Sigmoid colon (tissue), 7 donors: ENCODE measurements around the gene EFCAB9. TPM values are rescaled to one million over a fixed set of nuclear protein-coding genes. Genes with fewer than 3 reads are reported as not detected.

Experiments used
- DNase-seq: peaks from one replicate; pipeline ENCODE4 v3.0.0-alpha.2; 2019
- H3K27ac ChIP-seq, 4 donors: fragments of 200-600 bp; sonication (generic); one replicate each; pipeline ENCODE4 v1.5.1; 2016 to 2019; ENCODE audit warnings: mild to moderate bottlenecking in 1 of 4
- H3K27me3 ChIP-seq, 3 donors: fragments of 200-600 bp; sonication (generic); one replicate each; pipeline ENCODE4 v1.5.1; 2019; ENCODE audit warnings: mild to moderate bottlenecking in 1 of 3
- H3K36me3 ChIP-seq, 4 donors: fragments of 200-600 bp; sonication (generic); one replicate each; pipeline ENCODE4 v1.5.1; 2016 to 2019
- H3K4me1 ChIP-seq, 4 donors: fragments of 200-600 bp; sonication (generic); one replicate each; pipeline ENCODE4 v1.5.1; 2017 to 2019
- H3K4me3 ChIP-seq, 4 donors: fragments of 200-600 bp; sonication (generic); one replicate each; pipeline ENCODE4 v1.5.1; 2017 to 2019; ENCODE audit warnings: mild to moderate bottlenecking in 2 of 4, moderate library complexity in 1 of 4
- H3K9me3 ChIP-seq, 4 donors: fragments of 200-600 bp in 3 of 4; sonication (generic) in 3 of 4; one replicate each; pipeline versions ENCODE4 v1.5.1 to v1.6.1; 2013 to 2019
- EP300 ChIP-seq, 4 donors: sonication (generic); formaldehyde crosslinking; IDR thresholded peaks; one replicate each; pipeline ENCODE4 v1.6.1; 2017; ENCODE audit warnings: antibody characterized with exemption in 4 of 4
- POLR2A ChIP-seq, 2 donors: fragments of 450-650 bp; IDR thresholded peaks; one replicate each; pipeline ENCODE4 v1.6.1; 2016; ENCODE audit warnings: antibody characterized with exemption in 2 of 2, mild to moderate bottlenecking in 2 of 2, moderate library complexity in 2 of 2
- POLR2AphosphoS5 ChIP-seq, 4 donors: sonication (generic); formaldehyde crosslinking; IDR thresholded peaks; one replicate each; pipeline ENCODE4 v1.6.1; 2017; ENCODE audit warnings: antibody characterized with exemption in 4 of 4
- whole genome bisulfite sequencing, 2 donors: extraction: QIAGEN DNeasy Blood & Tissue Kit; methylation state at CpG; one replicate each; pipeline ENCODE4 v1.1.7; 2013; 5-methylcytosine and 5-hydroxymethylcytosine counted together
- intact Hi-C: fragments of 100-400 bp; cut with DNase I; formaldehyde crosslinking; loops from one replicate; pipeline ENCODE4 v1.15.1; 2023
- polyA plus RNA-seq, 3 donors: library from polyadenylated mRNA; stranded (reverse); fragments of 200-250 nt; gene quantifications; one replicate each; pipeline ENCODE4 v1.2.3, GENCODE V29; 2013
- total RNA-seq, 4 donors: library from RNA; depleted of rRNA; stranded (reverse); fragments of >200 nt; gene quantifications; one replicate each; pipeline ENCODE4 v1.1.0, GENCODE V29; 2016
- TF ChIP-seq, protein P1 (sequence below), 4 experiments: fragments of 450-650 bp in 3 of 4; fragments of 200-600 bp in 1 of 4; IDR thresholded peaks; one replicate each; pipeline ENCODE4 v1.5.1; 2016 to 2019; ENCODE audit warnings: antibody characterized with exemption in 4 of 4, mild to moderate bottlenecking in 3 of 4, moderate library complexity in 2 of 4
- donor health status: healthy with polysubstance abuse.
- donor health status: Bipolar disorder and iron deficiency.
- donor health status: healthy.

Gene EFCAB9
- total and polyA plus RNA-seq, 7 donors = not detected

- H3K27me3 ChIP-seq = no peaks in the 10 kb centered on the region
- H3K9me3 ChIP-seq = no peaks in the 10 kb centered on the region
- no peak overlapping the region for H3K27ac ChIP-seq
- TF ChIP-seq POLR2AphosphoS5 (IDR thresholded peaks at IDR 0.05) (no peak), POLR2A (IDR thresholded peaks at IDR 0.05) (no peak), EP300 (IDR thresholded peaks at IDR 0.05) (no peak)
- TF ChIP-seq, protein P1, sequence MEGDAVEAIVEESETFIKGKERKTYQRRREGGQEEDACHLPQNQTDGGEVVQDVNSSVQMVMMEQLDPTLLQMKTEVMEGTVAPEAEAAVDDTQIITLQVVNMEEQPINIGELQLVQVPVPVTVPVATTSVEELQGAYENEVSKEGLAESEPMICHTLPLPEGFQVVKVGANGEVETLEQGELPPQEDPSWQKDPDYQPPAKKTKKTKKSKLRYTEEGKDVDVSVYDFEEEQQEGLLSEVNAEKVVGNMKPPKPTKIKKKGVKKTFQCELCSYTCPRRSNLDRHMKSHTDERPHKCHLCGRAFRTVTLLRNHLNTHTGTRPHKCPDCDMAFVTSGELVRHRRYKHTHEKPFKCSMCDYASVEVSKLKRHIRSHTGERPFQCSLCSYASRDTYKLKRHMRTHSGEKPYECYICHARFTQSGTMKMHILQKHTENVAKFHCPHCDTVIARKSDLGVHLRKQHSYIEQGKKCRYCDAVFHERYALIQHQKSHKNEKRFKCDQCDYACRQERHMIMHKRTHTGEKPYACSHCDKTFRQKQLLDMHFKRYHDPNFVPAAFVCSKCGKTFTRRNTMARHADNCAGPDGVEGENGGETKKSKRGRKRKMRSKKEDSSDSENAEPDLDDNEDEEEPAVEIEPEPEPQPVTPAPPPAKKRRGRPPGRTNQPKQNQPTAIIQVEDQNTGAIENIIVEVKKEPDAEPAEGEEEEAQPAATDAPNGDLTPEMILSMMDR (IDR thresholded peaks at IDR 0.05) = no peak
- WGBS, 2 donors = 96 to 100% methylated on average over 2 of the region's 2 CpGs
- peaks cover 0 to 19% (median 12%) of the 10 kb centered on the region in 4 donors for H3K4me1 ChIP-seq
- intact Hi-C loops = no loop called here
- H3K36me3 ChIP-seq = no peaks in the 10 kb centered on the region
- DNase-seq = no peak
- H3K4me3 ChIP-seq = no peak overlapping the region
Measured at GRCh38 chr5:172169216-172169615, 24.8 kb upstream of the EFCAB9 start.

DNA sequence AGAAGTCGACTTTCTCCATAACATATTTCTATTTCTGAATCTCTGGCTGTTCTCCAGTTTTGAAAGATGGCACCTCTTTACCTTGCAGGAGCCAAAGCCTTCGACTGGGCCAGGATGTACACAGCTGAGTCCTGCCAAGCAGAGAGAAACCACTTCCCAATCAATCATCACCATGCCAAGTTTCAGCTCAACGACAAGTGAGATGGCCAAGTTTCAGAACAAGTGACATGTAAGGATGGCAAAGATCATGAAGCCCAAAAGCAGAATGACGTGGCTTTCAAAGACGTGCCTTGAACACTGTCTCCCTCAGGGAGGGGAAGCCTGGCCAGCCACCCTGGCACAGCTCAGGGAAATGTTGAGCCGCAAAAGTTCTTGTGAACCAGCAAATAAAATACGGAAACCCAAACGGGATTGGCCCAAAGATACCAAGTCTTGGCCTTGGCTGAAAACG is 23.7 kb upstream of the EFCAB9 start:
- TF ChIP-seq POLR2AphosphoS5 (IDR thresholded peaks at IDR 0.05) (no peak), EP300 (IDR thresholded peaks at IDR 0.05) (no peak), POLR2A (IDR thresholded peaks at IDR 0.05) (no peak)
- TF ChIP-seq, protein P1 (IDR thresholded peaks at IDR 0.05) = no peak
- Histone ChIP-seq H3K9me3 (no peaks in the 10 kb centered on the region), H3K4me3 (no peak overlapping the region), H3K27ac (no peak overlapping the region), H3K27me3 (no peaks in the 10 kb centered on the region), H3K36me3 (no peaks in the 10 kb centered on the region), H3K4me1 (peaks cover 0 to 19% (median 10%) of the 10 kb centered on the region in 4 donors)
- DNase-seq = no peak
- WGBS, 2 donors = 76 to 86% methylated on average over 9 of the region's 9 CpGs
- intact Hi-C loops = no loop called here

DNA sequence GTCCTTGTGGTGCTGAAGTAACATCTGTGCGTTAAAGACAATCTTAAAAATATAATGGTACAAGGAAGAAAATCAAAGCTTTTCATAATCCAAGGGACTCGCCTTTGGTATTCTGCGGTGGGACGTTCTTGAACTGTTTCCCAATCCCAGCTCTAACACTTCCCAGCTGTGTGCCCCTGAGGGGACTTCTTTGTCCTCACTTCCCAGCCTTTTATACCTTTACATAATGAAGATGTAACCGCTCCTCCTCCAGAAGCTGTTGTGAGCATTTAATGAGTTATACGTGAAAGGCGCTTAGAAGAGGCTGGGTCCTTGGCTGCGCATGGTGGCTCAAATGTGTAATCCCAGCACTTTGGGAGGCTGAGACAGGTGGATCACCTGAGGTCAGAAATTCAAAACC is 22.9 kb upstream of the EFCAB9 start:
- no peak for DNase-seq
- no peaks in the 10 kb centered on the region for H3K36me3 ChIP-seq
- 87 to 96% methylated on average over 8 of the region's 8 CpGs for WGBS, 2 donors
- no peak overlapping the region for H3K4me3 ChIP-seq
- intact Hi-C loops = no loop called here
- TF ChIP-seq POLR2A (IDR thresholded peaks at IDR 0.05) (no peak), EP300 (IDR thresholded peaks at IDR 0.05) (no peak), POLR2AphosphoS5 (IDR thresholded peaks at IDR 0.05) (no peak)
- TF ChIP-seq, protein P1 (IDR thresholded peaks at IDR 0.05) = no peak
- peaks cover 0 to 23% (median 10%) of the 10 kb centered on the region in 4 donors for H3K4me1 ChIP-seq
- no peaks in the 10 kb centered on the region for H3K9me3 ChIP-seq
- H3K27ac ChIP-seq = no peak overlapping the region
- H3K27me3 ChIP-seq = no peaks in the 10 kb centered on the region

DNA sequence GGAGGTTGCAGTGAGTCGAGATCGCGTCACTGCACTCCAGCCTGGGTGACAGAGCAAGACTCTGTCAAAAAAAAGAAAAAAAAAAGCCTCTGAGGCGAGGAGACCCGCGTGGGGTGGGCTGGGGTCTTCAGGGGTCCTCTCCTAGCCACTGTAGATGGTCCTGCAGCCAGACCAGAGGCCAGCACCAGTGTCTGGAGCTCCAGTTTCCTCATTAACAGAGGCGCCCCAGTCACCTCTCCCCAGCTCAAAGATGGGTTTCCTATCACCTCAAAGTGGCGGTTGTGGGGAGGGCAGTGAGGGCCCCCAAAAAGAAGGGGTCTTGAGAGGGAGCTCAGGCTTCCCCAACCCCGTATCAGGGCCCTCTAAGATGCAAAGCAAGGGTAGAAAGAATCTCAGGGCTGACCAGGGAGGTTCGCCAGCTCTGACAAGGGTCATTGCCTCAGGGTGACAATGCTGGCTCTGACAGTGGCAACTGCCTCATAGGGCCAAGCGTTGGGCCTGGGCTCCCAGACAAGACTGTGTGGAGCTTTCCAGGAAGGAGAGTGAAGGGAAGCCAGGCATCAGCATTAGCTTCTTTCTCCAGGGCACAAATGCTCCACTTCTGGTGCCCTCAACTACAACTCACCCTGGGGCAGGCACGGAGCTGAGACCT is 20.9 kb upstream of the EFCAB9 start:
- Histone ChIP-seq H3K9me3 (no peaks in the 10 kb centered on the region), H3K4me1 (peaks cover 0 to 15% (median 9%) of the 10 kb centered on the region in 4 donors), H3K4me3 (no peak overlapping the region), H3K27me3 (no peaks in the 10 kb centered on the region), H3K36me3 (no peaks in the 10 kb centered on the region), H3K27ac (no peak overlapping the region)
- TF ChIP-seq EP300 (IDR thresholded peaks at IDR 0.05) = no peak
- TF ChIP-seq POLR2A (IDR thresholded peaks at IDR 0.05) = no peak
- TF ChIP-seq, protein P1 (IDR thresholded peaks at IDR 0.05) = no peak
- no peak for TF ChIP-seq POLR2AphosphoS5 (IDR thresholded peaks at IDR 0.05)
- intact Hi-C loops = no loop called here
- WGBS, 2 donors = 77 to 86% methylated on average over 12 of the region's 12 CpGs
- no peak for DNase-seq
